ENCODE measurements around the gene GAR1. TPM values are rescaled to one million over a fixed set of nuclear protein-coding genes. Genes with fewer than 3 reads are reported as not detected.
"Not testable (repeated sequence)": the region's sequence is repeated elsewhere in the genome, so short reads cannot be mapped to it uniquely, and the experiment has no call there.

The GAR1 gene
- total RNA-seq = 10 to 100 TPM; 33.3 to 35.3 TPM
- 38.8 TPM for polyA plus RNA-seq (2013, experiment 1 of 2)
- polyA plus RNA-seq (2013, experiment 2 of 2) = 34.7 TPM
- long read RNA-seq, experiment 1, transcript GAR1-204 (5 exons, 831 nt) = major isoform, 5 of 20 reads
- long read RNA-seq, experiment 1, partial matches to known transcripts = 9 of 20 reads
- long read RNA-seq, experiment 1, other reads (novel, unspliced or antisense) = 5 of 20 reads
- long read RNA-seq, experiment 2, transcript GAR1-201 (7 exons, 1,224 nt) = major isoform, 15 of 30 reads
- long read RNA-seq, experiment 2, partial matches to known transcripts = 6 of 30 reads
- long read RNA-seq, experiment 2, other reads (novel, unspliced or antisense) = 7 of 30 reads
- long read RNA-seq, experiment 3, transcript GAR1-201 (7 exons, 1,224 nt) = major isoform, 27 of 44 reads
- long read RNA-seq, experiment 3, partial matches to known transcripts = 4 of 44 reads
- long read RNA-seq, experiment 3, other reads (novel, unspliced or antisense) = 9 of 44 reads
- long read RNA-seq, experiment 4, transcript GAR1-202 (7 exons, 1,011 nt) = minor isoform, 8 of 97 reads
- long read RNA-seq, experiment 4, transcript GAR1-201 (7 exons, 1,224 nt) = major isoform, 45 of 97 reads
- long read RNA-seq, experiment 4, partial matches to known transcripts = 27 of 97 reads
- long read RNA-seq, experiment 4, other reads (novel, unspliced or antisense) = 17 of 97 reads

- Mint-ChIP-seq H3K4me3 (peak within 1 kb of the TSS; percentile 97), H3K9me3 (no peaks in the 10 kb centered on the region), H3K36me3 (ENCODE audit: low read depth) (peaks cover 32% of the 10 kb centered on the region), H3K4me1 (peaks cover 32% of the 10 kb centered on the region), H3K27me3 (ENCODE audit: insufficient read depth) (no peaks in the 10 kb centered on the region), H3K27ac (peak within 1 kb of the TSS; percentile 99)
- TF ChIP-seq CTCF (conservative IDR thresholded peaks at IDR 0.05) = no peak
- Histone ChIP-seq H3K9ac (ENCODE audit: extremely low read depth, low read length, poor library complexity, severe bottlenecking) (peak within 1 kb of the TSS; percentile 92), H3K27ac (ENCODE audit: low read depth, low read length) (peak within 1 kb of the TSS; percentile 73), H3K27me3 (ENCODE audit: control insufficient read depth, insufficient read depth, low read length, poor library complexity, severe bottlenecking) (no peaks in the 10 kb centered on the region), H3K9me3 (ENCODE audit: control insufficient read depth, low read length) (no peaks in the 10 kb centered on the region), H3K4me1 (ENCODE audit: control insufficient read depth, insufficient read depth, low read length) (no peaks in the 10 kb centered on the region), H3K36me3 (ENCODE audit: control insufficient read depth, insufficient read depth, low read length) (peaks cover 31% of the 10 kb centered on the region), H3K4me3 (ENCODE audit: low read length) (peak within 1 kb of the TSS; percentile 97)
- DNase-seq = peak; percentile 97
- WGBS, 2 experiments (ENCODE audit: insufficient coverage in 1 of 2, insufficient read length in 1 of 2) = 2 to 6% methylated on average over 22 to 53 of the region's 53 CpGs
These were observed at the start of gene GAR1 for GRCh38 chr4:109815151-109816081. TSS of gene GAR1 (plus strand) at chr4:109815762. CDS start at chr4:109816165, 403 bp downstream.

- not testable (repeated sequence) for H3K9me3 ChIP-seq (ENCODE audit: control insufficient read depth, low read length); H3K27me3 ChIP-seq (ENCODE audit: control insufficient read depth, insufficient read depth, low read length, poor library complexity, severe bottlenecking); H3K4me3 Mint-ChIP-seq; H3K9ac ChIP-seq (ENCODE audit: extremely low read depth, low read length, poor library complexity, severe bottlenecking); DNase-seq; H3K4me1 Mint-ChIP-seq; H3K4me3 ChIP-seq (ENCODE audit: low read length); H3K9me3 Mint-ChIP-seq; H3K36me3 ChIP-seq (ENCODE audit: control insufficient read depth, insufficient read depth, low read length); H3K4me1 ChIP-seq (ENCODE audit: control insufficient read depth, insufficient read depth, low read length); H3K27me3 Mint-ChIP-seq (ENCODE audit: insufficient read depth); H3K36me3 Mint-ChIP-seq (ENCODE audit: low read depth); H3K27ac Mint-ChIP-seq; H3K27ac ChIP-seq (ENCODE audit: low read depth, low read length)
- 86 to 96% methylated on average over 1 to 2 of the region's 2 CpGs for WGBS, 2 experiments (ENCODE audit: insufficient coverage in 1 of 2, insufficient read length in 1 of 2)
These were observed 33.5 kb upstream of the GAR1 start for GRCh38 chr4:109782092-109782491.

GRCh38 chr4:109786846-109787245 lies 28.7 kb upstream of the GAR1 start:
- no peaks in the 10 kb centered on the region for H3K9me3 ChIP-seq (ENCODE audit: control insufficient read depth, low read length)
- H3K27me3 Mint-ChIP-seq (ENCODE audit: insufficient read depth) = no peaks in the 10 kb centered on the region
- H3K4me1 ChIP-seq (ENCODE audit: control insufficient read depth, insufficient read depth, low read length) = no peaks in the 10 kb centered on the region
- TF ChIP-seq CTCF (conservative IDR thresholded peaks at IDR 0.05) = no peak
- no peaks in the 10 kb centered on the region for H3K36me3 ChIP-seq (ENCODE audit: control insufficient read depth, insufficient read depth, low read length)
- no peak overlapping the region for H3K4me3 Mint-ChIP-seq
- H3K27ac Mint-ChIP-seq = no peak overlapping the region
- H3K4me1 Mint-ChIP-seq = no peaks in the 10 kb centered on the region
- no peak overlapping the region for H3K4me3 ChIP-seq (ENCODE audit: low read length)
- no peaks in the 10 kb centered on the region for H3K27me3 ChIP-seq (ENCODE audit: control insufficient read depth, insufficient read depth, low read length, poor library complexity, severe bottlenecking)
- no peak for DNase-seq
- 93% methylated on average over 1 of the region's 1 CpG; no CpG with 5 or more reads in 1 of the 2 experiments for WGBS, 2 experiments (ENCODE audit: insufficient coverage in 1 of 2, insufficient read length in 1 of 2)
- no peak overlapping the region for H3K9ac ChIP-seq (ENCODE audit: extremely low read depth, low read length, poor library complexity, severe bottlenecking)
- no peak overlapping the region for H3K27ac ChIP-seq (ENCODE audit: low read depth, low read length)
- H3K36me3 Mint-ChIP-seq (ENCODE audit: low read depth) = no peaks in the 10 kb centered on the region
- H3K9me3 Mint-ChIP-seq = no peaks in the 10 kb centered on the region
